Measurements from ENCODE around the gene DNAJC4.

DNAJC4 gene

DNA sequence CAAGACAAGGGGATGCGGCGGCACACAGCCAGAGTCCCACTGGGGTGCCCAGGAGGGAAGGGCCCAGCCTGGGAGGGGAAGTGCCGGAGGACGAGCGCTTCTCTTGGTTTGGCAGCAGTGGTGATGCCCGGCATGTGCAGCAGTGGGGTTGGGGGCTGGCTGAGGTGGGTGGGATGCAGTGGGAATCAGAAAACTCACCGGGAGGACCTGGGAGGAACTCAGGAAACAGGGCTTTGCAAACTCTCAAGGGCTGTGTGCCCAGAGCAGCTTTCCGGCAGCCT lies 20.8 kb upstream of the DNAJC4 start:
- Histone ChIP-seq H3K27ac (no peak overlapping the region), H3K4me3 (no peak overlapping the region)
- no peak for DNase-seq (ENCODE audit: low spot score)
- TF ChIP-seq, protein P1, sequence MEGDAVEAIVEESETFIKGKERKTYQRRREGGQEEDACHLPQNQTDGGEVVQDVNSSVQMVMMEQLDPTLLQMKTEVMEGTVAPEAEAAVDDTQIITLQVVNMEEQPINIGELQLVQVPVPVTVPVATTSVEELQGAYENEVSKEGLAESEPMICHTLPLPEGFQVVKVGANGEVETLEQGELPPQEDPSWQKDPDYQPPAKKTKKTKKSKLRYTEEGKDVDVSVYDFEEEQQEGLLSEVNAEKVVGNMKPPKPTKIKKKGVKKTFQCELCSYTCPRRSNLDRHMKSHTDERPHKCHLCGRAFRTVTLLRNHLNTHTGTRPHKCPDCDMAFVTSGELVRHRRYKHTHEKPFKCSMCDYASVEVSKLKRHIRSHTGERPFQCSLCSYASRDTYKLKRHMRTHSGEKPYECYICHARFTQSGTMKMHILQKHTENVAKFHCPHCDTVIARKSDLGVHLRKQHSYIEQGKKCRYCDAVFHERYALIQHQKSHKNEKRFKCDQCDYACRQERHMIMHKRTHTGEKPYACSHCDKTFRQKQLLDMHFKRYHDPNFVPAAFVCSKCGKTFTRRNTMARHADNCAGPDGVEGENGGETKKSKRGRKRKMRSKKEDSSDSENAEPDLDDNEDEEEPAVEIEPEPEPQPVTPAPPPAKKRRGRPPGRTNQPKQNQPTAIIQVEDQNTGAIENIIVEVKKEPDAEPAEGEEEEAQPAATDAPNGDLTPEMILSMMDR (IDR thresholded peaks at IDR 0.05) = no peak

DNA sequence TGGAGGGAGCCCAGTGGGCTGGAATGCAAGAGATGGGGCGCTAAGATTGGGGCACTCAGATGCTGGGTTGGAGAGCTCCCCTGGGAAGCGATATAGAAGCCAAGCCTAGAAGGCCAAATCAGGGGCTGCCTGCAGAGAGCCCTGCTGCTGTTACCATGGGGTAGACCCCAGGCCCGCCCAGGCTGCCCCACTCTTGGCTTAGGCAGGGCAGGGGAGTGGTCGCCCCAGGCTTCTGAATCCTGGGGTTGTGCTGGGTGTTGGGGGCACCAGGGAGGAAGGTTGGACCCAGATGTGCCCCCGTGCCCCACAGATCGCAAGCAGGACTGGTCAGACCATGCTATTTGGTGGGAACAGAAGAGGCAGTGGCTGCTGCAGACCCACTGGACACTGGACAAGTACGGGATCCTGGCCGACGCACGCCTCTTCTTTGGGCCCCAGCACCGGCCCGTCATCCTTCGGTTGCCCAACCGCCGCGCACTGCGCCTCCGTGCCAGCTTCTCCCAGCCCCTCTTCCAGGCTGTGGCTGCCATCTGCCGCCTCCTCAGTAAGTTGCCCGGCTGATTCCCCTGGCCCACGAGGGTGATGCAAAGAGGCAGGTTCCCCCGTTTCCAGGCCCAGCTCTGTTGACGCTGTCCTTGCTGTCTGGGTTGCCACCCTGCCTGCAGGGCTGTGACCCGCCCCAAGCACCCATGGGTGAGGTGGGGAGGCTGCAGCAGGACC lies 19.9 kb upstream of the DNAJC4 start:
- Histone ChIP-seq H3K27ac (no peak overlapping the region), H3K4me3 (no peak overlapping the region)
- TF ChIP-seq, protein P1 (IDR thresholded peaks at IDR 0.05) = no peak
- DNase-seq (ENCODE audit: low spot score) = no peak

DNA sequence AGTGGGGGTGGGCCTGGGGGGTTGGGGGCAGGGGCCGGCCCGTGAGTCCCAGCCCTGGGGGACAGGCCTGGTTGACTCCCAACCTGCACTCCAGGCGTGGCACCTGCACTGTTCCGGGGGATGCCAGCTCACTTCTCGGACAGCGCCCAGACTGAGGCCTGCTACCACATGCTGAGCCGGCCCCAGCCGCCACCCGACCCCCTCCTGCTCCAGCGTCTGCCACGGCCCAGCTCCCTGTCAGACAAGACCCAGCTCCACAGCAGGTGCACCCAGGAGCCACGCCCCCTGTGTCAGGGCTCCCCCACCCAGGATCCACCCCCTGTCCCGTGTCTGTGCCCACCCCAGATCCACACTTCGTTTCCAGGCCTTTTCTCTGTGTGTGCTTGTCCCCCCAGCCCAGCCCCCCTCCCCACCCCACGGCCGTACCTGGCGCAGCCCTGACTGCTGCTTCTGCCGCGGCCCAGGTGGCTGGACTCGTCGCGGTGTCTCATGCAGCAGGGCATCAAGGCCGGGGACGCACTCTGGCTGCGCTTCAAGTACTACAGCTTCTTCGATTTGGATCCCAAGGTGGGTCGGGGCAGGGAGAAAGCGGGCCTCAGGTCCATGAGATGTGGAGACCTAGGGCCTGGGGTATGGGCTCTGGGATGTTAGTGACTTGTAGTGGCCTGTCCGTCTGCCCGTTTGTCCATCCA lies 19.0 kb upstream of the DNAJC4 start:
- Histone ChIP-seq H3K4me3 (no peak overlapping the region), H3K27ac (no peak overlapping the region)
- DNase-seq (ENCODE audit: low spot score) = no peak
- TF ChIP-seq, protein P1 (IDR thresholded peaks at IDR 0.05) = no peak

DNA sequence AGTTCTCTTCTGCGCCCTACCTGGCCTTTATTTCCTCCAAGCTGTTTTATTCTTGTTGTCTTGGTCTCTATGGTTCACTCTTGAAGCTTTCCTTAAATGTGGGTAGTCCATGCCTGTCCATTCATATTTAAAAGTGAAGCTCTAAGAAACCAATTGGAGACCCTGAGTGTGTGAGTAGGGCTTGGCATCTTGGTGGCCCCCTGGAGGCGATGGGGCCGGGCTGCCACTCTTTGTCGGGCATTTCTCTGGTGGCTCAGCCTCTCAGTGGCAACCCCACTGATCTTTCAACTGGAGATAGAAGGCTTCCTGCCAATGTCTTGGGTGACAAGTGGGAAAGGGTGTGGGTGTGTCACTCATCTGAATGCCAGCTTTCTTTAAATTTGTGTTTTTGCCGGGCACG lies 13.5 kb upstream of the DNAJC4 start:
- Histone ChIP-seq H3K27ac (no peak overlapping the region), H3K4me3 (no peak overlapping the region)
- no peak for DNase-seq (ENCODE audit: low spot score)
- TF ChIP-seq, protein P1 (IDR thresholded peaks at IDR 0.05) = no peak

DNA sequence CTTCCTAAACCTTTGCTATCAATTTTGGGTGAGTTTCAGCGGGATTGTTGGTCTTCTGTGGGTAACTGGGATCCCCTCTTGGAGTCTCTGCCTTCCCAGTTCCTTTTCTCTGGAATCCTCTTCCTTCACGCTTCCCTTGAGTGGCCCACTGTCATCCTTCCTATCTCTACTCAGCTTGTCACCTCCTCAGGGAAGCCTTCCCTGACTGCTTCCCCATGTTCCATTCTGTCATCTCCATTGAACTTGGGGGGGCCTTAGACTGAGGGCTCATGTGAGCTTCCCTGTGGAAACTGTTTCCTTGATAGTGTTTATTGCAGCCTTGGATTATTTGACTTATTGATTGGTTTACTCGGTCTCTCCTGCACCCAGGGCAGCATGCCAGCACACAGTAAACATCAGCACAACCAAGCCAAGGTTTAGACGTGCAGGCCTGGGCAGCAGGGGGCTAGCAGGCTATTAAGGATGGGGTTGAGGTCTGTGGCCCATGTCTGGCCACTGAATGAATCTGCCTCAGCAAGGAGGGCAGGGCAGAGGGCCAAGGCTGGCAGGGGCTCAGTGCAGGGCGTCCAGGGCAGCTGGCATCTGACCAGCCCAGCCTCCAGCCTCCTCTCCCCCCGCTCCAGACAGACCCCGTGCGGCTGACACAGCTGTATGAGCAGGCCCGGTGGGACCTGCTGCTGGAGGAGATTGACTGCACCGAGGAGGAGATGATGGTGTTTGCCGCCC lies 11.6 kb upstream of the DNAJC4 start:
- TF ChIP-seq, protein P1 (IDR thresholded peaks at IDR 0.05) = no peak
- Histone ChIP-seq H3K27ac (no peak overlapping the region), H3K4me3 (no peak overlapping the region)
- DNase-seq (ENCODE audit: low spot score) = no peak

DNA sequence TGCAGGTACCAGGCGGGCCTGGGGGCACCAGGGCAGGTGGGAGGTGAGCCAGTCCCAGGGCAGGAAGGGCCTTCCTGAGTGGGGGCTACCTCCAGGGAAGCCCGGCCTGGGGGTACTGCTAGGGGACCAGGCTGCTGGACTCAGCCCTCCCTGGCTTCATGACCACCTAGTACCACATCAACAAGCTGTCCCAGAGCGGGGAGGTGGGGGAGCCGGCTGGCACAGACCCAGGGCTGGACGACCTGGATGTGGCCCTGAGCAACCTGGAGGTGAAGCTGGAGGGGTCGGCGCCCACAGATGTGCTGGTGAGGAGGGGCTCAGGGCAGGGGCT lies 11.0 kb upstream of the DNAJC4 start:
- no peak for DNase-seq (ENCODE audit: low spot score)
- TF ChIP-seq, protein P1 (IDR thresholded peaks at IDR 0.05) = no peak
- Histone ChIP-seq H3K4me3 (no peak overlapping the region), H3K27ac (no peak overlapping the region)

DNA sequence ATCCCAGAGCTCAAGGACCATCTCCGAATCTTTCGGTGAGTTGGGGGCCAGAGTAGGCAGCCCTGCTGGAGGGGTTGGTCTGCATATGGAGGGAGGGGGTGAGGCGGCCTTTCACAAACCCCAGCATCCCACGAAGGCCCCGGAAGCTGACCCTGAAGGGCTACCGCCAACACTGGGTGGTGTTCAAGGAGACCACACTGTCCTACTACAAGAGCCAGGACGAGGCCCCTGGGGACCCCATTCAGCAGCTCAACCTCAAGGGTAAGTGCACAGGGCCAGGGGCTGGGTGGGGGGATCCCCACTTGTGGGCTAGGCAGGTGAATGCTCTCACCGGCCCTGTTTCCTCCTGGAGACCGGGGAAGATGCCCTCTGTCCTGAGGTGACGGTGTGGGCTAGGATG lies 10.6 kb upstream of the DNAJC4 start:
- Histone ChIP-seq H3K27ac (no peak overlapping the region), H3K4me3 (no peak overlapping the region)
- TF ChIP-seq, protein P1 (IDR thresholded peaks at IDR 0.05) = no peak
- DNase-seq (ENCODE audit: low spot score) = no peak

Measured in coronary artery (tissue), 2 donors.